Measurements from ENCODE around the gene CUX1.
"Not testable (repeated sequence)": the region's sequence is repeated elsewhere in the genome, so short reads cannot be mapped to it uniquely, and the experiment has no call there.

Gene CUX1

GRCh38 chr7:101856473-101857357 is 39.3 kb downstream of the CUX1 start:
- DNase-seq, result peak; percentile 67

- DNase-seq, result no peak
Measured at GRCh38 chr7:101857358-101857811, 40.0 kb downstream of the CUX1 start.

GRCh38 chr7:101858437-101859385 is 41.3 kb downstream of the CUX1 start:
- no peak for DNase-seq

GRCh38 chr7:101859411-101860106 is 42.1 kb downstream of the CUX1 start:
- DNase-seq, result no peak

- DNase-seq, result no peak
Measured at GRCh38 chr7:101860316-101861217, 43.1 kb downstream of the CUX1 start.

GRCh38 chr7:101861218-101861775 is 43.9 kb downstream of the CUX1 start:
- DNase-seq, result no peak

GRCh38 chr7:101862280-101863220 is 45.1 kb downstream of the CUX1 start:
- DNase-seq, result no peak

GRCh38 chr7:101863598-101863997 is 46.2 kb downstream of the CUX1 start:
- DNase-seq, result no peak

- no peak for DNase-seq
Measured at GRCh38 chr7:101864039-101864438, 46.6 kb downstream of the CUX1 start.

- no peak for DNase-seq
Measured at GRCh38 chr7:101865031-101865430, 47.6 kb downstream of the CUX1 start.

- DNase-seq, result no peak
Measured at GRCh38 chr7:101865455-101865854, 48.0 kb downstream of the CUX1 start.

GRCh38 chr7:101866328-101866727 is 48.9 kb downstream of the CUX1 start:
- DNase-seq, result no peak

GRCh38 chr7:101867265-101867664 is 49.8 kb downstream of the CUX1 start:
- DNase-seq, result no peak

- not testable (repeated sequence) for DNase-seq
Measured at GRCh38 chr7:101867681-101868080, 50.3 kb downstream of the CUX1 start.

- DNase-seq, result no peak
Measured at GRCh38 chr7:101868191-101868950, 50.9 kb downstream of the CUX1 start.

- DNase-seq, result no peak
Measured at GRCh38 chr7:101869026-101869900, 51.8 kb downstream of the CUX1 start.

GRCh38 chr7:101869901-101870290 is 52.5 kb downstream of the CUX1 start:
- DNase-seq, result no peak

GRCh38 chr7:101870361-101871062 is 53.1 kb downstream of the CUX1 start:
- DNase-seq, result no peak

All from 8988T (cell line).